ENCODE measurements around the gene ATG5.

ATG5 gene

DNA sequence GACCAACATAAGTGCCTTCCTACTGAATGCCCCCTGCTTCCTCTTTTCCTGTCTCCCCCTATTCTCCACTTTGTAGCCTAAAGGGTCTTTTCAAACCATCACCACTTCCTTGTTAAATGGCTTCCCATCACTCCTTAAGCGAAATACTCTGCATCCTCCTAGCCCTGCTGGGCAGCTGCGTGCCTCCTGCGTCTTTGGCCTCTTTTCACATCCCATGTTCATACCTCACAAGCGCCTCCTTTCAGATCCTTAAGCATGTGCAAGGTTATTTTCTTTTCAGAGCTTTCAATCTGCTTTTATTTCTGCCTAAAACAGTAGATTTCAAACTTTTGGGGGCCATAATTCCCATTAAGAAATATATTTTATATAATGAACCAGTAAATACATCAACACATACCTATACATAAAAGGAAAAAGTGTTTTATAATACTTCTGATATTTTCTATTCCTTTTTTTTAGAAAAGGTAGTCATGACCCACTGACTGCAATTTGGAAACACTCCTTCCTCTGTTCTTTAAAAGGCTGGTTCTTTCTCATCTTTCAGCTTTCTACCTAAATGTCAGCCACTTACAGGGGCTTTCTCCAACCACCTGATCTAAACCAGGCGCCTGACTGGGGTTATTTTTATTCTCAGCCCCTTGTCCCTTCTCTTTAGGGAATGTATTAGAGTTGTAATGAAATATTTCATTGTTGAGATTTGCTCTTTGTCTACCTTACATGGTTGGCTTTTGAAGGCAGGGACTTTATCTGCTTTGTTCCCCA, 155.3 kb downstream of the ATG5 start:
- Histone ChIP-seq H3K4me1 (ENCODE audit: control insufficient read depth, insufficient read depth, low read length) (no peaks in the 10 kb centered on the region), H3K36me3 (ENCODE audit: control insufficient read depth in 2 of 2, insufficient read depth in 1 of 2, low read length in 2 of 2) (no peaks in the 10 kb centered on the region), H3K4me3 (ENCODE audit: low read depth, low read length) (no peak overlapping the region), H3K27ac (ENCODE audit: extremely low read depth, low read depth, low read length) (no peak overlapping the region), H3K9me3 (ENCODE audit: control insufficient read depth, insufficient read depth, low read depth, low read length) (no peaks in the 10 kb centered on the region)
- POLR2A ChIA-PET = no interaction called here
- TF ChIP-seq, protein P1, sequence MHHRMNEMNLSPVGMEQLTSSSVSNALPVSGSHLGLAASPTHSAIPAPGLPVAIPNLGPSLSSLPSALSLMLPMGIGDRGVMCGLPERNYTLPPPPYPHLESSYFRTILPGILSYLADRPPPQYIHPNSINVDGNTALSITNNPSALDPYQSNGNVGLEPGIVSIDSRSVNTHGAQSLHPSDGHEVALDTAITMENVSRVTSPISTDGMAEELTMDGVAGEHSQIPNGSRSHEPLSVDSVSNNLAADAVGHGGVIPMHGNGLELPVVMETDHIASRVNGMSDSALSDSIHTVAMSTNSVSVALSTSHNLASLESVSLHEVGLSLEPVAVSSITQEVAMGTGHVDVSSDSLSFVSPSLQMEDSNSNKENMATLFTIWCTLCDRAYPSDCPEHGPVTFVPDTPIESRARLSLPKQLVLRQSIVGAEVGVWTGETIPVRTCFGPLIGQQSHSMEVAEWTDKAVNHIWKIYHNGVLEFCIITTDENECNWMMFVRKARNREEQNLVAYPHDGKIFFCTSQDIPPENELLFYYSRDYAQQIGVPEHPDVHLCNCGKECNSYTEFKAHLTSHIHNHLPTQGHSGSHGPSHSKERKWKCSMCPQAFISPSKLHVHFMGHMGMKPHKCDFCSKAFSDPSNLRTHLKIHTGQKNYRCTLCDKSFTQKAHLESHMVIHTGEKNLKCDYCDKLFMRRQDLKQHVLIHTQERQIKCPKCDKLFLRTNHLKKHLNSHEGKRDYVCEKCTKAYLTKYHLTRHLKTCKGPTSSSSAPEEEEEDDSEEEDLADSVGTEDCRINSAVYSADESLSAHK (tag by site-specific recombination; IDR thresholded peaks at IDR 0.05) = no peak
- TF ChIP-seq GFI1B (tag by site-specific recombination; IDR thresholded peaks at IDR 0.05) (no peak), ZEB2 (tag by site-specific recombination; IDR thresholded peaks at IDR 0.05) (no peak), REPIN1 (tag by site-specific recombination; IDR thresholded peaks at IDR 0.05; ENCODE audit: low read depth) (no peak), ZNF221 (tag by site-specific recombination; IDR thresholded peaks at IDR 0.05; ENCODE audit: borderline replicate concordance) (no peak), ZNF121 (tag by site-specific recombination; IDR thresholded peaks at IDR 0.05) (no peak), ZNF239 (tag by site-specific recombination; IDR thresholded peaks at IDR 0.05) (no peak), SP7 (tag by site-specific recombination; IDR thresholded peaks at IDR 0.05) (no peak)
- TF ChIP-seq, protein P2, sequence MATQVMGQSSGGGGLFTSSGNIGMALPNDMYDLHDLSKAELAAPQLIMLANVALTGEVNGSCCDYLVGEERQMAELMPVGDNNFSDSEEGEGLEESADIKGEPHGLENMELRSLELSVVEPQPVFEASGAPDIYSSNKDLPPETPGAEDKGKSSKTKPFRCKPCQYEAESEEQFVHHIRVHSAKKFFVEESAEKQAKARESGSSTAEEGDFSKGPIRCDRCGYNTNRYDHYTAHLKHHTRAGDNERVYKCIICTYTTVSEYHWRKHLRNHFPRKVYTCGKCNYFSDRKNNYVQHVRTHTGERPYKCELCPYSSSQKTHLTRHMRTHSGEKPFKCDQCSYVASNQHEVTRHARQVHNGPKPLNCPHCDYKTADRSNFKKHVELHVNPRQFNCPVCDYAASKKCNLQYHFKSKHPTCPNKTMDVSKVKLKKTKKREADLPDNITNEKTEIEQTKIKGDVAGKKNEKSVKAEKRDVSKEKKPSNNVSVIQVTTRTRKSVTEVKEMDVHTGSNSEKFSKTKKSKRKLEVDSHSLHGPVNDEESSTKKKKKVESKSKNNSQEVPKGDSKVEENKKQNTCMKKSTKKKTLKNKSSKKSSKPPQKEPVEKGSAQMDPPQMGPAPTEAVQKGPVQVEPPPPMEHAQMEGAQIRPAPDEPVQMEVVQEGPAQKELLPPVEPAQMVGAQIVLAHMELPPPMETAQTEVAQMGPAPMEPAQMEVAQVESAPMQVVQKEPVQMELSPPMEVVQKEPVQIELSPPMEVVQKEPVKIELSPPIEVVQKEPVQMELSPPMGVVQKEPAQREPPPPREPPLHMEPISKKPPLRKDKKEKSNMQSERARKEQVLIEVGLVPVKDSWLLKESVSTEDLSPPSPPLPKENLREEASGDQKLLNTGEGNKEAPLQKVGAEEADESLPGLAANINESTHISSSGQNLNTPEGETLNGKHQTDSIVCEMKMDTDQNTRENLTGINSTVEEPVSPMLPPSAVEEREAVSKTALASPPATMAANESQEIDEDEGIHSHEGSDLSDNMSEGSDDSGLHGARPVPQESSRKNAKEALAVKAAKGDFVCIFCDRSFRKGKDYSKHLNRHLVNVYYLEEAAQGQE (tag by site-specific recombination; IDR thresholded peaks at IDR 0.05) = no peak
- CTCF ChIA-PET = interaction anchor here (0.7 to 1.0 kb wide), 2 partner anchors 84 to 437 kb away, joined by 3 read pairs; partner anchors contain the start of gene PRDM1

DNA sequence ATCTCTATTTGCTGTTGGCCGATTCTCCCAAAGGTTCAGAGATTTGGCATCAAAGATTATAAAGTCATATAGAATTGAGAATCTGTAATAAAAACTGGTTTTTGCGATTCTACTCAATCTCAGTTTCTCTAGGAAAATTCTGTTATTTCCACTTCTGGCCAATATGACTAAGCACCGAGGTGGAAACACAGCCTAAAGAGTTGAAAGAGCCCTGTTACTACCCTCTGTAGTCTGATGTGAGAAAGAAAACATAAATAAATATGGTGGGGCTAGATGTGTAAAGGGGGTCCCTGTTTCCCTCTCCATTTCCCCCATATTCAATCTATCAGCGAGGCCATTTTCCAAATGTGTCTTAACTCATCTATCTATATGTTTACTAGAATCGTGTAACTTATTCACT, 156.0 kb downstream of the ATG5 start:
- no peak for TF ChIP-seq SCRT1 (tag by site-specific recombination; IDR thresholded peaks at IDR 0.05; ENCODE audit: borderline replicate concordance)
- ChIA-PET CTCF (interaction anchor here (1.0 kb wide), 1 partner anchor 83 kb away, joined by 3 read pairs; the partner anchor contains the start of gene PRDM1), POLR2A (no interaction called here)
- H3K4me1 ChIP-seq (ENCODE audit: control insufficient read depth, insufficient read depth, low read length) = no peaks in the 10 kb centered on the region
- H3K36me3 ChIP-seq (ENCODE audit: control insufficient read depth in 2 of 2, insufficient read depth in 1 of 2, low read length in 2 of 2) = no peaks in the 10 kb centered on the region
- H3K9me3 ChIP-seq (ENCODE audit: control insufficient read depth, insufficient read depth, low read depth, low read length) = no peaks in the 10 kb centered on the region
- no peak overlapping the region for H3K27ac ChIP-seq (ENCODE audit: extremely low read depth, low read depth, low read length)
- no peak overlapping the region for H3K4me3 ChIP-seq (ENCODE audit: low read depth, low read length)

DNA sequence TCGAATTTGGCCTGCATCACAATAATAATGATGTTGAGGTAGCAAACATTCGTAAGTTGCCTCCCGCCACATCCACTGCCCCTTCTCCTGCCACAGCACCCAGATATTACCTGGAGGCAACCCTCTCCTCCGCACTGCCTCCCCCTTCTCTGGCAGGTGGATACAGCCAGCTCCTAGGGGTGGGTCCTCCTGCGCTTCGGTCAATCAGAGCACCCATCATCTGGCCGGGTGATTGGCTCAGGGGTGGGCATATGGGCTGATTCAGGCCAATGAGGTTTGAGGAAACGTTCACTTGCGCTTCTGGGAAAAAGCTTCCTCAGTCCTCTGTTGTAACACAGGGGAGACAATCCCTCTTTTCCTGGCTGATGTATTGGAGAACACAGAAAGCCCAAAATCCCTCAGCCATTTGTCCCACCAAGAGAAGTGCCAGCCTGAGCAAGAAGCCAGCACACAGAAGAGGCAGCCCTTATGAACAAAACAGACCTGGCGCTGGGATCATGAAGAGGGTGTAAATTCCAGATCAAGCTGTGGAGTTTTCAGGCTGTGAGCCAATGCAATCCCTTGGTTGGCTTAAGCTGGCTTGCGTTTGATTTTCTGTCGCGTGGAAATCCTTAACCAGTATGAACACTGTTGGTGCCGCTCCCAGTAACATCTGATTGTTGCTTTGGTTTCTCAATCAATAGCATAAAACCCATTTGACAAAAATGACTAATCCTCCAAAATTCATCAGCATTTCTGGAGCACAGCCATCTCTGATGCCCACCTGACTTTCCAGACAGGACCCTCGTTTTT, 157.3 kb downstream of the ATG5 start:
- Histone ChIP-seq H3K4me3 (ENCODE audit: low read depth, low read length) (no peak overlapping the region), H3K4me1 (ENCODE audit: control insufficient read depth, insufficient read depth, low read length) (no peaks in the 10 kb centered on the region), H3K27ac (ENCODE audit: extremely low read depth, low read depth, low read length) (no peak overlapping the region), H3K36me3 (ENCODE audit: control insufficient read depth in 2 of 2, insufficient read depth in 1 of 2, low read length in 2 of 2) (no peaks in the 10 kb centered on the region), H3K9me3 (ENCODE audit: control insufficient read depth, insufficient read depth, low read depth, low read length) (no peaks in the 10 kb centered on the region)
- ChIA-PET POLR2A (interaction anchor here (0.6 to 1.2 kb wide), 2 partner anchors 9 to 881 kb away, joined by 3 read pairs; no protein-coding TSS in a partner anchor), CTCF (interaction anchor here (1.0 kb wide), 1 partner anchor 55 kb away, joined by 4 read pairs; no protein-coding TSS in a partner anchor)
- TF ChIP-seq ZNF549 (tag by site-specific recombination; IDR thresholded peaks at IDR 0.05) = no peak
- TF ChIP-seq ZNF2 (tag by site-specific recombination; IDR thresholded peaks at IDR 0.05) = no peak
- no peak for TF ChIP-seq KLF10 (tag by site-specific recombination; IDR thresholded peaks at IDR 0.05)
- TF ChIP-seq ZNF19 (tag by site-specific recombination; IDR thresholded peaks at IDR 0.05; ENCODE audit: low read depth) = no peak
- no peak for TF ChIP-seq SP2 (tag by site-specific recombination; IDR thresholded peaks at IDR 0.05)
- TF ChIP-seq, protein P3, sequence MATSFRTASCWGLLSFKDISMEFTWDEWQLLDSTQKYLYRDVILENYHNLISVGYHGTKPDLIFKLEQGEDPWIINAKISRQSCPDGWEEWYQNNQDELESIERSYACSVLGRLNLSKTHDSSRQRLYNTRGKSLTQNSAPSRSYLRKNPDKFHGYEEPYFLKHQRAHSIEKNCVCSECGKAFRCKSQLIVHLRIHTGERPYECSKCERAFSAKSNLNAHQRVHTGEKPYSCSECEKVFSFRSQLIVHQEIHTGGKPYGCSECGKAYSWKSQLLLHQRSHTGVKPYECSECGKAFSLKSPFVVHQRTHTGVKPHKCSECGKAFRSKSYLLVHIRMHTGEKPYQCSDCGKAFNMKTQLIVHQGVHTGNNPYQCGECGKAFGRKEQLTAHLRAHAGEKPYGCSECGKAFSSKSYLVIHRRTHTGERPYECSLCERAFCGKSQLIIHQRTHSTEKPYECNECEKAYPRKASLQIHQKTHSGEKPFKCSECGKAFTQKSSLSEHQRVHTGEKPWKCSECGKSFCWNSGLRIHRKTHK (tag by site-specific recombination; IDR thresholded peaks at IDR 0.05) = no peak
- no peak for TF ChIP-seq ZNF623 (tag by site-specific recombination; IDR thresholded peaks at IDR 0.05)

Data from HEK293 (cell line).